Pancreas (tissue), 10 donors: Measurements from ENCODE around the gene FCGBP. TPM values are rescaled to one million over a fixed set of nuclear protein-coding genes. Genes with fewer than 3 reads are reported as not detected.
A peak's percentile ranks its signal among the peaks of the same experiment; 100 is the strongest.
"Not testable (repeated sequence)": the region's sequence is repeated elsewhere in the genome, so short reads cannot be mapped to it uniquely, and the experiment has no call there.

Experiments used
- ATAC-seq, 4 donors: fragments of 200-7000 bp; cut with Tn5 transposase; one replicate each; pipeline versions ENCODE4 v1.8.0 to v1.9.1; 2020; ENCODE audit warnings: mild to moderate bottlenecking in 4 of 4, moderate library complexity in 4 of 4
- DNase-seq, 6 donors: peaks; one replicate each; pipeline ENCODE4 v3.0.0-alpha.2; 2020
- FAIRE-seq: peaks from 2 replicates; lab custom pipeline; 2012; peaks lifted over from hg19 to GRCh38; lab: Jason Lieb, UNC
- H3K27ac ChIP-seq, 4 donors: fragments of 200-600 bp; sonication (generic); 1 replicate in 3 of 4; 2 replicates in 1 of 4; pipeline versions ENCODE4 v1.5.0 to v1.8.0; 2020
- H3K27me3 ChIP-seq, 4 donors: fragments of 200-600 bp; one replicate each; pipeline ENCODE4 v1.8.0; 2021
- H3K36me3 ChIP-seq, 3 donors: fragments of 200-600 bp; sonication (generic) in 1 of 3; one replicate each; pipeline versions ENCODE4 v1.5.0 to v1.8.0; 2020 to 2021
- H3K4me1 ChIP-seq, 3 donors: fragments of 200-600 bp; one replicate each; pipeline ENCODE4 v1.8.0; 2021
- H3K4me3 ChIP-seq, 4 donors: fragments of 200-600 bp; sonication (generic) in 2 of 4; one replicate each; pipeline versions ENCODE4 v1.5.0 to v1.8.0; 2020 to 2021
- H3K9me3 ChIP-seq, 4 donors: fragments of 200-600 bp; one replicate each; pipeline ENCODE4 v1.8.0; 2021
- WGBS, 2 donors: extraction: QIAGEN DNeasy Blood & Tissue Kit; methylation state at CpG; one replicate each; pipeline ENCODE4 v1.1.7; 2013; 5-methylcytosine and 5-hydroxymethylcytosine counted together
- intact Hi-C, 3 donors: fragments of 100-400 bp; cut with DNase I; formaldehyde crosslinking; loops; one replicate each; pipeline versions ENCODE4 v1.11.1 to v1.14.2; 2022
- polyA plus RNA-seq, 2 donors: library from polyadenylated mRNA; stranded (reverse); fragments of 200-250 nt; gene quantifications; one replicate each; pipeline ENCODE4 v1.2.3, GENCODE V29; 2013
- total RNA-seq, 6 donors: library from RNA; stranded (reverse); fragmentation: NEBNext Ultra II Directional in 4 of 6; extraction: Animal tissue kit (Norgen Biotek cat#: 25700) in 4 of 6; gene quantifications; one replicate each; pipeline versions ENCODE4 v1.2.1 to v1.2.4, GENCODE V29; 2021 to 2023
- TF ChIP-seq, protein P1 (sequence below), 4 donors: fragments of 200-600 bp; sonication (generic) in 3 of 4; IDR thresholded peaks; one replicate each; pipeline versions ENCODE4 v1.5.0 to v1.8.0; 2021; ENCODE audit warnings: antibody characterized with exemption in 4 of 4
- donor health status: healthy with polysubstance abuse.
- donor health status: DM: no; HTN: no; CAD: no; lungs with moderate emphysema.
- donor health status: DM: no; HTN: no; CAD: no.
- donor health status: control.
- donor health status: control.
- donor health status: Bipolar disorder and iron deficiency.
- donor health status: DM: yes; HTN: yes; CAD: no.
- donor health status: DM: no; HTN: no; CAD: no.
- donor health status: DM: no; HTN: no; CAD: no.
- donor health status: DM: yes; HTN: yes; CAD: no.

The FCGBP gene
- total and polyA plus RNA-seq, 8 donors = 1.4 to 118 (median 23.6) TPM

GRCh38 chr19:39957886-39958285 lies 23.5 kb upstream of the FCGBP start:
- not testable (repeated sequence) for FAIRE-seq, H3K4me3 ChIP-seq
- WGBS, 2 donors = 90 to 97% methylated on average over 5 of the region's 5 CpGs

DNA sequence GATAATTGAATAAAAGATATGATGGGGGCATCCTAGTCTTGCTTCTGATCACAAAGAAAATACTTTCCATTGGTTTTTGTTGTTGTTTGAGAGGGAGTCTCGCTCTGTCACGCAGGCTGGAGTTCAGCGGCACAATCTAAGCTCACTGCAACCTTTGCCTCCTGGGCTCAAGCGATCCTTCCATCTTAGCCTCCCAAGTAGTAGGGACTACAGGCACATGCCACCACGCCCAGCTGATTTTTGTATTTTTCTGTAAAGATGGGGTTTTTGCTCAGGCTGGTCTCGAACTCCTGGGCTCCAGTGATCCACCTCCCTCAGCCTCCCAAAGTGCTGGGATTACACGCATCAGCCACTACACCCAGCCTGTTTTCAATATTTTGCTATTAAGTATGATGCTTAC lies 19.5 kb upstream of the FCGBP start:
- Histone ChIP-seq H3K4me3 (no peak overlapping the region), H3K27me3 (no peaks in the 10 kb centered on the region), H3K9me3 (no peaks in the 10 kb centered on the region), H3K4me1 (no peaks in the 10 kb centered on the region), H3K27ac (no peak overlapping the region), H3K36me3 (no peaks in the 10 kb centered on the region)
- DNase-seq (peak in 1 of 6 donors; percentile 2), ATAC-seq (no peak), FAIRE-seq (no peak)
- intact Hi-C loops = no loop called here
- TF ChIP-seq, protein P1, sequence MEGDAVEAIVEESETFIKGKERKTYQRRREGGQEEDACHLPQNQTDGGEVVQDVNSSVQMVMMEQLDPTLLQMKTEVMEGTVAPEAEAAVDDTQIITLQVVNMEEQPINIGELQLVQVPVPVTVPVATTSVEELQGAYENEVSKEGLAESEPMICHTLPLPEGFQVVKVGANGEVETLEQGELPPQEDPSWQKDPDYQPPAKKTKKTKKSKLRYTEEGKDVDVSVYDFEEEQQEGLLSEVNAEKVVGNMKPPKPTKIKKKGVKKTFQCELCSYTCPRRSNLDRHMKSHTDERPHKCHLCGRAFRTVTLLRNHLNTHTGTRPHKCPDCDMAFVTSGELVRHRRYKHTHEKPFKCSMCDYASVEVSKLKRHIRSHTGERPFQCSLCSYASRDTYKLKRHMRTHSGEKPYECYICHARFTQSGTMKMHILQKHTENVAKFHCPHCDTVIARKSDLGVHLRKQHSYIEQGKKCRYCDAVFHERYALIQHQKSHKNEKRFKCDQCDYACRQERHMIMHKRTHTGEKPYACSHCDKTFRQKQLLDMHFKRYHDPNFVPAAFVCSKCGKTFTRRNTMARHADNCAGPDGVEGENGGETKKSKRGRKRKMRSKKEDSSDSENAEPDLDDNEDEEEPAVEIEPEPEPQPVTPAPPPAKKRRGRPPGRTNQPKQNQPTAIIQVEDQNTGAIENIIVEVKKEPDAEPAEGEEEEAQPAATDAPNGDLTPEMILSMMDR (IDR thresholded peaks at IDR 0.05) = no peak
- WGBS, 2 donors = 90 to 93% methylated on average over 7 of the region's 7 CpGs

More at GRCh38 chr19:39957886-39958285, 23.5 kb upstream of the FCGBP start:
- intact Hi-C loops, H3K4me1 ChIP-seq, H3K27ac ChIP-seq, H3K27me3 ChIP-seq, ATAC-seq, H3K36me3 ChIP-seq, H3K9me3 ChIP-seq: not testable (repeated sequence)
- peak in 1 of 6 donors; percentile 2 for DNase-seq

DNA sequence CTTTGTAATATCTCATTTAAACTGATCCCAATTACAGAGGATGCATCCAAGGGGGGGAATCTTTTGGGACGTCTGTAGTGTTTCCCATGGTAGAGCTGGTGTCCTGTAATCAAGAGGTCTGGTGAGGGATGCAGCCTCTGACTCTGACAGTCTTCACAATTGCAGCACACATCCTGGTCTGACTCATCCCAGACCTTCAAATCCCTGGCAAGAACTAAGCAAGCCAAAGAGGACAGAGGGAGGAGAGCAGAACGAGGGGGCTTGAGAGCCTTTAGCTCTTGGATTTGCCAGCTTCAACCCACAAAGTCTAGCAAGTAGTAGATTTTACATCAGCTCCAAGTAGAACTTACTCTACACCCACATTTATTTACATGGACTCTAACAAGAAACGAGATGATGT lies 17.3 kb upstream of the FCGBP start:
- Histone ChIP-seq H3K36me3 (no peaks in the 10 kb centered on the region), H3K27ac (no peak overlapping the region), H3K27me3 (no peaks in the 10 kb centered on the region), H3K9me3 (no peaks in the 10 kb centered on the region), H3K4me3 (no peak overlapping the region), H3K4me1 (no peaks in the 10 kb centered on the region)
- TF ChIP-seq, protein P1 (IDR thresholded peaks at IDR 0.05) = no peak
- FAIRE-seq (no peak), DNase-seq (no peak), ATAC-seq (no peak)
- WGBS, 2 donors = 57 to 75% methylated on average over 3 of the region's 3 CpGs
- intact Hi-C loops = no loop called here

DNA sequence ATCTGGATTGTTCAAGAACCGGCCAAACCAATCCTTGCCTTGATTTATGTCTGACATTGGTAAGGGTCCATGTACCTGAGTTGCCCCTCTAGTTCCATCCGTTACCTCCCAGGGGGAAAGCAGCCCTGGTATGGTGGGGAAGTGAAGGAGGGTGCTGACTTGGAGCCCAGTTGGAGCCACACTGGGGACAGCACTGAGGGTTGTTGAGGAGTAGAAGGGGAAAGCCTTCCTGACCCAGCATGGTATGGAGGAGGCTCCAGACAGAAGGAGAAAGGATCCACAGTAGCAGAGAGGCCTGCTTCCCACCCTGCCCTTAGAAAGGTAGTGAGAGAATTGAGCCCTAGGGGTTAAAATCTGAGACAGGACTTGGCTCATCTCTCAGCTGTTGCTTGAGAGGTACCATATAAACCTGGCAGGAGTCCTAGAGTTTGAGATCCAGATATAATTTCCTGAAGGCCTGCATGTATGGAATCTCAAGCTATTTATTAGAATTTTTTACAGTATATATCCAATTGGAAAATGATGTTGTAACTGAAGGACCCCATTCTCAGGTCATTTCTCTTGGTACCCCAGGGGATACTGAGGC lies 16.7 kb upstream of the FCGBP start:
- Histone ChIP-seq H3K4me1 (no peaks in the 10 kb centered on the region), H3K9me3 (no peaks in the 10 kb centered on the region), H3K36me3 (no peaks in the 10 kb centered on the region), H3K4me3 (no peak overlapping the region), H3K27ac (no peak overlapping the region), H3K27me3 (no peaks in the 10 kb centered on the region)
- DNase-seq (no peak), FAIRE-seq (no peak), ATAC-seq (no peak)
- 81 to 91% methylated on average over 2 of the region's 2 CpGs for WGBS, 2 donors
- intact Hi-C loops = no loop called here
- TF ChIP-seq, protein P1 (IDR thresholded peaks at IDR 0.05) = no peak

DNA sequence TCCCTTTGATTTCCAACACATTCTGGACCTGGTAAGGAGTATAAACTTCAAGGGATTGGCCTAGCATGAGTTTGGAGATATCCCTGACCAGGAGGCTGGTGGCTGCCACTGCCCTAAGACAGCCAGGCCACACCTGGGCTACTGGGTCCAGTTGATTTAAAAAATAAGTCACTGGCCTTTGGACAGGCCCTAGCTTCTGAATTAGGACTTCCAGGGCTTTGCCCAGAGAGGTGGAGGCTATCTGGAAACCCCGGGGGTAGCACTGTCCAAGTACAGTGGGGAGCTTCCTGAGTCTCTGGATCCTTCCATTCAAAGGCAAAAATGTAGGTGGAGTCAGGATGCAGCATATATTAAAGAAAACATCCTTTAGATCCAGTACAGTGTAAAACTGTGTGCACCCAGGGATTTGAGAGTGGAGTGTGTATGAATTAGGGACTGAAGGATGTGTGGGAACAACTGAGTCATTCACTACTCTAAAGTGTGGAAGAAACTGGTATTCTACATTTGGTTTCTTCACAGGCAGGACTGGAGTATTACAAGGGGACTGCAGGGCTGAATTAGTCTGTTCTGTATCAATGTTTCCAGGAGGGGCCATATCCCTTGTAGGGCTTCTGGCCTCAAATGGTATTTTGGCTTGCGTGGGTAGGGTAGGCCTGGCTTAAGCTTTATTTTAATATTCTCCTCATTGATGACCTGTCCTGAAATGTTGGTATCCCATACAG lies 14.8 kb upstream of the FCGBP start:
- H3K36me3 ChIP-seq = no peaks in the 10 kb centered on the region
- ATAC-seq = no peak
- 94 to 96% methylated on average over 2 of the region's 2 CpGs for WGBS, 2 donors
- no peak overlapping the region for H3K27ac ChIP-seq
- no peaks in the 10 kb centered on the region for H3K27me3 ChIP-seq
- no peak for FAIRE-seq
- H3K4me3 ChIP-seq = no peak overlapping the region
- intact Hi-C loops = no loop called here
- no peaks in the 10 kb centered on the region for H3K9me3 ChIP-seq
- TF ChIP-seq, protein P1 (IDR thresholded peaks at IDR 0.05) = no peak
- peaks cover 9 to 11% (median 11%) of the 10 kb centered on the region in 3 donors for H3K4me1 ChIP-seq
- peak in 1 of 6 donors; percentile 5 for DNase-seq
